ENCODE data around the gene LARGE2.

LARGE2 gene

DNA sequence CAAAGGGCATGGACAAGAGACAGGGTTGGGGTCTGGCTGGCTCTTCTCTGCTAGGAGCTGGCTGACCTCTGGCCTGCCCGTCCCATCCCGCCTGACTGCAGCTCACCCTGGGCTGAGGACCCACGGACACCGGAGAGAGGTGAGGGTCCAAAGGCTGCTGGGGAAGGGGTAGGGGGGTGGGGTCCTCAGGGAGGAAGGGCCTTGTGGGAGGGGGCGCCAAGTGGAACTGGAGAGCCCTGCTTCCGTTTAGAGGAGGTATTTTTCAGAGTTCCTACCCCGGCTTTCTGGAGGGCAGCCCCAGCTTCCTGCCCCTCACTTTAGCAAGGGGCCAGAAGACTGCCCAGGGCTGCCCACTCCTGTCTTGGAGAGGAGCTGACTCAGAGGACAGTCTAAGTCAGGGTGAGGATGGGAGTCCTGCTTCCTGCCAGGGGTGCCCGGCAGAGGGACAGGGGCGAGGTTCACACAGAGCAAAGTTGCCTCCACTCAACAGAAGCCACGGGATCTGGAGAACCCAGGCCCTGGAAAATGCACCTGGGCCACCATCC lies 7.1 kb downstream of the LARGE2 start:
- Histone ChIP-seq H3K27me3 (ENCODE audit: control insufficient read depth, insufficient read depth, low read length) (no peaks in the 10 kb centered on the region), H3K9ac (ENCODE audit: low read length) (no peak overlapping the region), H3K27ac (ENCODE audit: low read depth, low read length) (no peak overlapping the region), H3K4me3 (ENCODE audit: low read length) (no peak overlapping the region), H3K36me3 (ENCODE audit: control insufficient read depth, insufficient read depth, low read length) (peaks cover 17% of the 10 kb centered on the region), H3K4me1 (ENCODE audit: control insufficient read depth, insufficient read depth, low read length) (no peaks in the 10 kb centered on the region)

DNA sequence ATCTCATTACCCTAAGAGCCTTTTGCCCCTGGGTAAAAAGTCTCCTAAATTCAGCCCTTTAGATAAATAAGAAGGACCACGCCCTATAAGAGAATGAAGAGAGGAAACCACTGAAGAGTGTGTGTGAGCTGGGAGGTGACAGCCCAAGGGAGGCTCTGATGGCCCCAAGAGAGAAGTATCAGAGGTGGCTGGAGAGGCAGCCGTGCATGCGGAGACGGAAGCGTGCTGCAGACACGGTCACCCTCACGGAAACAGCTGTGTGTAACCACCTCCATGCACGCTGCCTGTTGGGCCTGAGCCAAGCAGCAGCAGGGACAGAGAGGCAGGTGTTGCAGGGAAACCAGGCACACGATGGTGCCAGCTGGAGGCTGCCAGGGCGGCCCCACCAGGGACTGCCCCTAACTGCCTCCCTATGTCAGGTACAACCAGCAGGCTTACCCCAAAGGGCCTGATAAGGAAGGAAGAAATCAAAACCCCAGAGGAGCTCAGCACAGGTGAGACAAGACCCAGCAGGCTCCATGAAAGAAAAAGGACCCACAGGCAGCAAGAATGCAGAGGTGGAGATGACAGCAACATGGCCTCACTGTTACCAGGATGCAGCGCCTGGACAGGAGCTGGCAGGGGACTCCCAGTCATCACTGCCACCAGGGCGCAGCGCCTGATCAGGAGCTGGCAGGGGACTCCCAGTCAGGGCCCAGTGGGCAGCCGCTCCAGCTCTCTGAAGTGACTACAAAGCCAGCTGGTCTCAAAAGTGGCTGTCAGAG lies 7.8 kb downstream of the LARGE2 start:
- Histone ChIP-seq H3K27ac (ENCODE audit: low read depth, low read length) (no peak overlapping the region), H3K4me3 (ENCODE audit: low read length) (no peak overlapping the region), H3K4me1 (ENCODE audit: control insufficient read depth, insufficient read depth, low read length) (no peaks in the 10 kb centered on the region), H3K36me3 (ENCODE audit: control insufficient read depth, insufficient read depth, low read length) (peaks cover 24% of the 10 kb centered on the region), H3K27me3 (ENCODE audit: control insufficient read depth, insufficient read depth, low read length) (no peaks in the 10 kb centered on the region), H3K9ac (ENCODE audit: low read length) (no peak overlapping the region)

DNA sequence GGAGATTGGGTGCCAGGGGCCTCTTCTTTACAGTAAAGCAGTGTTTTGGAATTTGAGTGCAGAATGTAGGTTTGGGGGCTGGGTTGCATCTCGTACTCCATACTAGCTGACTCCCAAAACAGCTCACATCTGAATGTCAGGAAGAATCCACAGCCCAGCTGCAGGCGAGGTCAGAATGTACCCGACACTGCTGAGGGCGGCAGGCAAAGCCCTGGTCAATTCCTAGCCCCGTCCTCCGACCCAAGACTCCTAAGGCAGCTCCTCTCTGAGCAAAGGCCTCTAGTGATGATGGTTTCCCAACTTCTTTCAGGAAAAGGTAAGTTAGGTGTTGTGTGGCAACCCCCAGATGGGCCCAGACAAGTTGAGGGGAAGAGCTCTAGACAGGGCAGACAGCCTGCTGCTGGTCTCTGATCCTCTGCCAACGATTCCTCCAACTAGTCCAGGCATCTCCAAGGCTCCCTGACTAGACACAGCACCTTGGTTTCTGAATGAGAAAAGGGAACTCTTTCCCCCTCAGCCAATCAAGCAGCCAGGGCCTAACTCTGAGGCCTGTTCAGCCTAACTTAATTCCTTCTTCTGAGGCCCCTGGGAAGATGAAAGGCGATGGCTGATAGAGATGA lies 8.6 kb downstream of the LARGE2 start:
- H3K27ac ChIP-seq (ENCODE audit: low read depth, low read length), result no peak overlapping the region
- no peaks in the 10 kb centered on the region for H3K4me1 ChIP-seq (ENCODE audit: control insufficient read depth, insufficient read depth, low read length)

DNA sequence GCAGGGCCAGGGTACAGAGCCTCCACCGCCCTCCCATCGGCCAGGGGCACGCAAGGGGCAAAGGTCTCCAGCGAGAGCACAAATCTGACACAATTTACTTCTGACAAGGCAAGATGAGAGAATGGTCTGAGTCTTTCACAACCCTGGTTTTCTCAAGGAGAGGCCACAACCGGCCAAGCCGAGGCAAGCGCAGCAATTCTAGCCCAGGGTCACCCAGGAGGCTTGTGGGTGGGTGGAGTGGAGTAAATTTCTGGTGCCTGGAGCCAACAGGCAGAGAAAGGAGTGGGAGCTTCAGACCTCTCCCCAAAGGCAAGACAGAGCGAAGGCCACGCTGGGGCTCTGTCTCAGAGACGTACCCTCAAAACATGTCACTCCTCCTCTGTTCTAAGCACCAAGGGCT lies 9.3 kb downstream of the LARGE2 start:
- Histone ChIP-seq H3K4me1 (ENCODE audit: control insufficient read depth, insufficient read depth, low read length) (no peaks in the 10 kb centered on the region), H3K36me3 (ENCODE audit: control insufficient read depth, insufficient read depth, low read length) (peaks cover 26% of the 10 kb centered on the region), H3K27me3 (ENCODE audit: control insufficient read depth, insufficient read depth, low read length) (no peaks in the 10 kb centered on the region), H3K27ac (ENCODE audit: low read depth, low read length) (no peak overlapping the region), H3K9ac (ENCODE audit: low read length) (no peak overlapping the region), H3K4me3 (ENCODE audit: low read length) (no peak overlapping the region)

More for the DNA sequence above, 8.6 kb downstream of the LARGE2 start:
- Histone ChIP-seq H3K27me3 (ENCODE audit: control insufficient read depth, insufficient read depth, low read length) (no peaks in the 10 kb centered on the region), H3K9ac (ENCODE audit: low read length) (no peak overlapping the region), H3K36me3 (ENCODE audit: control insufficient read depth, insufficient read depth, low read length) (peaks cover 26% of the 10 kb centered on the region), H3K4me3 (ENCODE audit: low read length) (no peak overlapping the region)

DNA sequence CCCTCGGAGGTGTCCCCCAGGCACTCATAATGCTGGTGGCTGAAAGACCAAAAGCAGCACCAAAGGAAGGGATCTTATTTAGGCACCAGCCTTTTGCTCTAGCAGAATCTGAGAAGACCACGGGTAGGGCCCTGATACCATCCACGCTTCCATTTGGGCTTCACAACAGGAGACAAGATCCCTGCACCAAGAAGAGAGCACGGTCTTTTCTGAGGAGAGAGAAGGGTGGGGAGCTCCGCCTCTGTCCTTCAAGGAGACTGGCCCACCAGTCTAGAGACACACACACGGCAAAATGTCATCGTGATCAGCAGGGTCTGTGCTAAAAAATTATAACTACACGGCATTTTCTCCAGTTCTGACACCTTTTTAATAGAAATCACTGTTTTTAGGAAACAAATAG lies 9.8 kb downstream of the LARGE2 start:
- no peaks in the 10 kb centered on the region for H3K27me3 ChIP-seq (ENCODE audit: control insufficient read depth, insufficient read depth, low read length)
- no peak overlapping the region for H3K27ac ChIP-seq (ENCODE audit: low read depth, low read length)
- no peak overlapping the region for H3K4me3 ChIP-seq (ENCODE audit: low read length)
- H3K4me1 ChIP-seq (ENCODE audit: control insufficient read depth, insufficient read depth, low read length), result no peaks in the 10 kb centered on the region
- H3K9ac ChIP-seq (ENCODE audit: low read length), result no peak overlapping the region
- H3K36me3 ChIP-seq (ENCODE audit: control insufficient read depth, insufficient read depth, low read length), result peaks cover 26% of the 10 kb centered on the region

DNA sequence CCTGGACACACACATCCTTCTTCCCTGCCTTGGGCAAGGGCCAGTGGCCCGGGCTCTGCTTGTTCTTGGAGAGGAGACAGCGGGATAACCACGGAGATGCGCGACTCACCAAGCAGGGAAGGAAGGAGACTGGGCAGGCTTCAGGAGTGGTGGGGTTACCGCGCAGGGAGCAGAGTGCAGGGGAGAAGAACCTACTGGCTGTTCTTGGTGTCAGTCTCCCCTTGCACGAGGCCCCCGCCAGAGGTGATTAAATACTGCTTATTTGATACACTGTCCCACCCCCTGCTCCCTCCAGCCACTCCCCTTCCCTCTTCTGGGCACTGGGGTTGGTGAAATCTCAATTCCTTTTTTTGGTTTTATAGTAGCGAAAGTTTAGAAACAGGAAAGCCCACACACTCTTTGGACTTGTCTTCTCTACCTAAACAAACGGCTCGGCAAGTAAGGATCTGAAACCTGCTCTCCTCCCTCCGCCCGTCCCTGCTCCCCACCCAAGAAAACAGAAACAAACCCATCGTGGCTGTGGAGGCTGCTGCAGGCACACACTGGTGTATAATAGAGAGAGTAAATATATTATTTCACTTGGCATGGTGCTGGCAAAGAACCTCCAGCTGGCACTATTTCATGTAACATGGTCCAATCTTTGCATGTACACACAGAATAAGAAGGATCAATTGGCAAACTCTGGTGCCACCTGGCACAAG lies 10.8 kb downstream of the LARGE2 start:
- Histone ChIP-seq H3K4me1 (ENCODE audit: control insufficient read depth, insufficient read depth, low read length) (no peaks in the 10 kb centered on the region), H3K4me3 (ENCODE audit: low read length) (no peak overlapping the region), H3K27me3 (ENCODE audit: control insufficient read depth, insufficient read depth, low read length) (no peaks in the 10 kb centered on the region), H3K36me3 (ENCODE audit: control insufficient read depth, insufficient read depth, low read length) (peaks cover 26% of the 10 kb centered on the region), H3K27ac (ENCODE audit: low read depth, low read length) (no peak overlapping the region), H3K9ac (ENCODE audit: low read length) (no peak overlapping the region)

DNA sequence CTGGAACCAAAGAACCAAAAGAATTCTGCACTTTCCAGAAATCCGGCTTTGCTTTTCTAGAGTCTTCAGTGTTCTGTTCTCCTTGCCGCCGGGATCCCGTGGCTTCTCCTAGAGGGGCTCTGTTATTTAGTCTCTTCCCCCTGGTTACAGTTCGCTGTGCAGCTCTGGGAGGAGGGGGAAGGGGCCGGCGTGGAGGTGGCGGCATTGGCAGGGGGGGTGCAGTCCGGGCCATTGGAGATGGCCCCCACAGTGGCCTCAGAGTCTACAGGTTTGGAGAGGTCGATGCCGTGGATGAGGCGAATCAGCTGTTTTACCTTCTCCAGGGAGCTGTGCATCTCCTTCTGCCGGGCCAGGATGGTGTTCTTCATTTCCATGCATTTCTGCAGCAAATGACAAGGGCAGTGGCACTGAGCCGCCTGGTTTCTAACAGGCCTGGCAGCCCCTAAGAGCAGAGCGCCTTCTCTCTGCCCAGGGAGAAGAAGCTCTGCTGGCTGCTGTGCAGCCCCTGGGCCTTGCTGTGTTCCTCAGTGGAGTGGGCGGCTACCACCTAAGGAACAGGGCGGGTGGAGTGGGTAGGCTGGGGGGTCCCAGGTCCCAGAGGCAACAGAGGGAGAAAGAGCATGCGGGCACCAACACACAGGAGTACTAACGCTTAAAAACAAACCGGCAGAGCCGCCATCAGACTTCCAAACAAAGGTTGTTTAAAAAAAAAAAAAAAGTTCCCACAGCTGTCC lies 11.6 kb downstream of the LARGE2 start:
- H3K27ac ChIP-seq (ENCODE audit: low read depth, low read length), result no peak overlapping the region
- peaks cover 26% of the 10 kb centered on the region for H3K36me3 ChIP-seq (ENCODE audit: control insufficient read depth, insufficient read depth, low read length)
- H3K4me3 ChIP-seq (ENCODE audit: low read length), result no peak overlapping the region
- no peaks in the 10 kb centered on the region for H3K27me3 ChIP-seq (ENCODE audit: control insufficient read depth, insufficient read depth, low read length)
- no peak overlapping the region for H3K9ac ChIP-seq (ENCODE audit: low read length)
- H3K4me1 ChIP-seq (ENCODE audit: control insufficient read depth, insufficient read depth, low read length), result no peaks in the 10 kb centered on the region

- H3K4me1 ChIP-seq (ENCODE audit: control insufficient read depth, insufficient read depth, low read length), result no peaks in the 10 kb centered on the region
- H3K27me3 ChIP-seq (ENCODE audit: control insufficient read depth, insufficient read depth, low read length), result no peaks in the 10 kb centered on the region
- no peak overlapping the region for H3K4me3 ChIP-seq (ENCODE audit: low read length)
- no peak overlapping the region for H3K27ac ChIP-seq (ENCODE audit: low read depth, low read length)
- H3K9ac ChIP-seq (ENCODE audit: low read length), result no peak overlapping the region
- peaks cover 26% of the 10 kb centered on the region for H3K36me3 ChIP-seq (ENCODE audit: control insufficient read depth, insufficient read depth, low read length)
Observed at GRCh38 chr11:45934580-45935318, 12.3 kb downstream of the LARGE2 start.

DNA sequence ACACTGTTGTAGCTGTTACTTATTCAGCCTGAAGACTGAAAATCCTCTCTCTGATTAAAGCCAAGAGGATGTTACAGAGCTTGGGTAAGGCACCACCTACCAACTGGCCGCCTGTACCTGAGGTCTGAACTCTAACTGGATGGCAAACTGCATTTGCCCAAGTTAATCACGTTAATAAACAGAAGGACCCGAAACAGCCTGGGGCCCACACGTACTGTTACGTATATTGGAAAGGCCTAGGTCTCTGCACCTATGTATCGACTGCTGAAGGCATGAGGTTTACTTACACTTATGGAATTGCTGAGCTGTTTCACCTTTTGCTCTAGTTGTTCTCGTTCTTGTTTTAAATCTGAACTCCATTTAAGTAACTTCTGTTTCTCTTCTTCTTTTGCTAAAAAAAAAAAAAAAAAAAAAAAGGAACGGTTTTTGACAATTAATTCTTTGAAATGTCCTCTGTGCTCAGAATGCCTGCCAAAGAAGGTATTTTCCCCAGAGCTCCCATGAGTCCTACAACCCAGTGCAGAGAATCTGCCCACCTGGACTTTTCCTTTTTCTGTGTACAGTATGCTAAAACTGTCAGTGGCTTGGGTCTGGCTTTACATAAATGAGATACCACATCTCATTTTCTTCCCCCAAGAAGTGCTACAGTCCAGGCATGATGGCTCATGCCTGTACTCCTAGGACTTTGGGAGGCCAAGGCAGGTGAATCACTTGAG lies 13.1 kb downstream of the LARGE2 start:
- no peak overlapping the region for H3K27ac ChIP-seq (ENCODE audit: low read depth, low read length)
- H3K4me1 ChIP-seq (ENCODE audit: control insufficient read depth, insufficient read depth, low read length), result no peaks in the 10 kb centered on the region
- peaks cover 26% of the 10 kb centered on the region for H3K36me3 ChIP-seq (ENCODE audit: control insufficient read depth, insufficient read depth, low read length)
- no peaks in the 10 kb centered on the region for H3K27me3 ChIP-seq (ENCODE audit: control insufficient read depth, insufficient read depth, low read length)
- H3K9ac ChIP-seq (ENCODE audit: low read length), result no peak overlapping the region
- H3K4me3 ChIP-seq (ENCODE audit: low read length), result no peak overlapping the region

DNA sequence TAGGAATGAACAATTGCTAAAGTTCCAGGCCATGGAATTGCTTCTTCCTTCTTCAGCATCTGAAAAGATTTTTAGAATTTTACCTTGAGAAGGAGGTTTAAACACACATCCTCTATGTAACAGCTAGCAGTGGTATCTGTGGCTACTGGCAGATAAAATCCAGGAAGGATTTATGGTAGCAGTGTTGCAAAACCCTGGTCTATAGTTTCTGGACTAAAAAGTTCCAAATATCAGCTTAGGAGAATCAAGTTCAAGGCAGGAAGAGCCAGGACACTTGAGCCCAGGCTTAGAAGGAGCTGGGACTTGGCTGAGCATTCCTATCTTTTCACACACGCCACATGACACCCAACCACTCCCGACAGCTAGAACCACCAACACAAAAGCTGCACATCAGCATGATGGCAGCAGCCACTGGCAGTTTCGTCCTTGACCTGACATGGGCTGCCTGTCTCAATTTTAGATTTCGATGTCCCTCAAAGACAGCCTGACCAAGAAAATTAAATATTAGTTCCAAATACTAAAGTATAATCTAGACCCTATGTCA lies 14.1 kb downstream of the LARGE2 start:
- peaks cover 26% of the 10 kb centered on the region for H3K36me3 ChIP-seq (ENCODE audit: control insufficient read depth, insufficient read depth, low read length)
- no peak overlapping the region for H3K9ac ChIP-seq (ENCODE audit: low read length)
- no peak overlapping the region for H3K27ac ChIP-seq (ENCODE audit: low read depth, low read length)
- no peak overlapping the region for H3K4me3 ChIP-seq (ENCODE audit: low read length)
- H3K4me1 ChIP-seq (ENCODE audit: control insufficient read depth, insufficient read depth, low read length), result no peaks in the 10 kb centered on the region
- H3K27me3 ChIP-seq (ENCODE audit: control insufficient read depth, insufficient read depth, low read length), result no peaks in the 10 kb centered on the region

DNA sequence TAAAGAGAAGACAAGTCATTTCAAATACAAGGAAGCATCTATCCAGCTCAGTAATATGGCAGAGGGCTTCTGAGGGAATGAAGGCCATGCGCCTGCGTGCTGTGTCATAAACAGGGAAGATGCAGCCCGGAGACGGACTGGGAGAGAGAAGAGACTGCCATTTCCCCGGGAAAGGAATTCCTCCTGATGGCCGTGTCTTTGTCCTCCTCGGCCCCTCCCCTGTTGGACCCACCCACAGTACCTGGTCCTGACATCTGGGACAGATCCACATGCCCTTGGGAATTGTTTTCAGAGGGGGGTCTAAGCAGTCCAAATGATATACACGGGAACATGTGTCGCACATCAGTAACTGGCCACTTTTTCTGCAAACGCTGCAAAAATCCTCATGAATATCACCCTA lies 15.5 kb downstream of the LARGE2 start:
- no peaks in the 10 kb centered on the region for H3K27me3 ChIP-seq (ENCODE audit: control insufficient read depth, insufficient read depth, low read length)
- peaks cover 23% of the 10 kb centered on the region for H3K36me3 ChIP-seq (ENCODE audit: control insufficient read depth, insufficient read depth, low read length)
- H3K4me3 ChIP-seq (ENCODE audit: low read length), result no peak overlapping the region
- H3K4me1 ChIP-seq (ENCODE audit: control insufficient read depth, insufficient read depth, low read length), result no peaks in the 10 kb centered on the region
- H3K27ac ChIP-seq (ENCODE audit: low read depth, low read length), result no peak overlapping the region
- no peak overlapping the region for H3K9ac ChIP-seq (ENCODE audit: low read length)
